Transverse colon (tissue), 4 donors: ENCODE results near the gene SLC22A4.

Experiments used
- CTCF ChIP-seq, 5 experiments: fragments of 200-600 bp in 3 of 5; fragments of 450-650 bp in 2 of 5; sonication (generic) in 3 of 5; IDR thresholded peaks; 1 replicate in 2 of 5; 2 replicates in 3 of 5; pipeline ENCODE4 v1.5.1; 2016 to 2017; ENCODE audit warnings: antibody characterized with exemption in 5 of 5, inconsistent platforms in 3 of 5, mild to moderate bottlenecking in 2 of 5, moderate library complexity in 1 of 5
- EP300 ChIP-seq: sonication (generic); formaldehyde crosslinking; IDR thresholded peaks from one replicate; pipeline ENCODE4 v1.6.1; 2017; ENCODE audit warnings: antibody characterized with exemption, low read depth
- POLR2A ChIP-seq: fragments of 450-650 bp; IDR thresholded peaks from one replicate; pipeline ENCODE4 v1.6.1; 2016; ENCODE audit warnings: antibody characterized with exemption, mild to moderate bottlenecking, moderate library complexity
- POLR2AphosphoS5 ChIP-seq, 3 donors: sonication (generic); formaldehyde crosslinking; IDR thresholded peaks; one replicate each; pipeline ENCODE4 v1.6.1; 2016; ENCODE audit warnings: antibody characterized with exemption in 3 of 3

DNA sequence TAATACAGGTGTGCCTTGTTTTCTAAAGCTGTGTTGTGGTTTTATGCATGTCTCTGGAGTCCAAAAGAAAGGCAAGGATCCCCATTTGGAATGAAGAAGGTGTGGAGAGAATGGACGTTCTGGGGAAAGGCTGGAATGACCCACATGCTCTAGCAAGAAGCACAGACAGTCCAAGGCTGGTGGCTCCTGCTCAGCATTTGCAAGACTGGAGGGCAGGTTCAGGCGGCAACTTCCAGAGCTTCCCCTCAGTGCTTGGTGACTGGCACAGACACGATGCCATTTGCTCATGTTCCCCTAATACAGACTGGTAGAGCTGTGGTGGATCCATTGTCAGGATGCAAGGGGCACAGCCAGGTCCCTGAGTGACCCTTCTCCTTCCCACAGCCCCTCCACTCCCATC, 8.2 kb downstream of the SLC22A4 start:
- TF ChIP-seq CTCF (IDR thresholded peaks at IDR 0.05) (no peak), POLR2AphosphoS5 (IDR thresholded peaks at IDR 0.05) (no peak), POLR2A (no peak), EP300 (no peak)
